Effector CD8-positive, alpha-beta T cell (primary cell): Measurements from ENCODE around the gene OR8D2.
"Not testable (repeated sequence)": the region's sequence is repeated elsewhere in the genome, so short reads cannot be mapped to it uniquely, and the experiment has no call there.

Experiments
- DNase-seq: peaks from one replicate; lab custom pipeline; 2025; lab: John Stamatoyannopoulos, UW

Gene OR8D2

GRCh38 chr11:124285610-124286344 is 34.2 kb downstream of the OR8D2 start:
- DNase-seq, result no peak

GRCh38 chr11:124278261-124278660 is 41.7 kb downstream of the OR8D2 start:
- no peak for DNase-seq

DNA sequence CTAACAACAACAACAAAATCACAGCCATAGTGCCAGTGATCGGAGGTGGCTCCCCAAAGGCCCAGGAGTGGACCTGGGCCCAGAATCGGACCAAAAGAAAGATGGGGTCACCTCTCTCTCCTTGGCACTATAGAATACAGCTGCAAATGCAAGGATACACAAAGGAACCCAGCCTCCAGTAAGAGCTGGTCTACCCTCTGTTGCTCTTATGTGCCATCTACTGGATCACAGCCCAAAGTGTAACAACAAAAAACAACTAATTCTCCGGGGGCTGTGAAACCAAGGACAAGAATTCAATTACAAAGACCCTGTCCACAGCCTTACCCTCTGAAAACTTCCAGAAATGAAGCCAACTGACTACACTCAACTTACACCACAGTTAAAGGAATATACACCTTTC is 42.2 kb downstream of the OR8D2 start:
- no peak for DNase-seq

GRCh38 chr11:124277207-124277606 is 42.8 kb downstream of the OR8D2 start:
- DNase-seq, result no peak

GRCh38 chr11:124276081-124276480 is 43.9 kb downstream of the OR8D2 start:
- no peak for DNase-seq

GRCh38 chr11:124274000-124274399 is 46.0 kb downstream of the OR8D2 start:
- DNase-seq, result no peak

- DNase-seq, result not testable (repeated sequence)
Measured at GRCh38 chr11:124270886-124271285, 49.1 kb downstream of the OR8D2 start.
